BLaER1 (cell line): ENCODE results near the gene PLEKHH3.

Experiments used
- H3K27ac ChIP-seq: shearing (Covaris generic); formaldehyde crosslinking; 2 replicates; pipeline ENCODE4 v1.8.1; 2022
- H3K27me3 ChIP-seq: shearing (Covaris generic); formaldehyde crosslinking; 2 replicates; pipeline ENCODE4 v1.8.1; 2022
- H3K36me3 ChIP-seq: shearing (Covaris generic); formaldehyde crosslinking; 2 replicates; pipeline ENCODE4 v1.8.1; 2022
- H3K4me1 ChIP-seq: shearing (Covaris generic); formaldehyde crosslinking; 2 replicates; pipeline ENCODE4 v1.8.1; 2022
- H3K4me2 ChIP-seq: shearing (Covaris generic); formaldehyde crosslinking; 2 replicates; pipeline ENCODE4 v1.8.1; 2022
- H3K4me3 ChIP-seq: shearing (Covaris generic); formaldehyde crosslinking; 2 replicates; pipeline ENCODE4 v1.8.1; 2022
- H3K9ac ChIP-seq: shearing (Covaris generic); formaldehyde crosslinking; 2 replicates; pipeline ENCODE4 v1.8.1; 2022
- H3K9me3 ChIP-seq: shearing (Covaris generic); formaldehyde crosslinking; 2 replicates; pipeline ENCODE4 v1.8.1; 2022
- H4K20me1 ChIP-seq: shearing (Covaris generic); formaldehyde crosslinking; 2 replicates; pipeline ENCODE4 v1.8.1; 2022
- Cebpa-rat ChIP-seq: shearing (Covaris generic); IDR thresholded peaks from 2 replicates; pipeline ENCODE4 v1.8.1; 2022

Gene PLEKHH3

DNA sequence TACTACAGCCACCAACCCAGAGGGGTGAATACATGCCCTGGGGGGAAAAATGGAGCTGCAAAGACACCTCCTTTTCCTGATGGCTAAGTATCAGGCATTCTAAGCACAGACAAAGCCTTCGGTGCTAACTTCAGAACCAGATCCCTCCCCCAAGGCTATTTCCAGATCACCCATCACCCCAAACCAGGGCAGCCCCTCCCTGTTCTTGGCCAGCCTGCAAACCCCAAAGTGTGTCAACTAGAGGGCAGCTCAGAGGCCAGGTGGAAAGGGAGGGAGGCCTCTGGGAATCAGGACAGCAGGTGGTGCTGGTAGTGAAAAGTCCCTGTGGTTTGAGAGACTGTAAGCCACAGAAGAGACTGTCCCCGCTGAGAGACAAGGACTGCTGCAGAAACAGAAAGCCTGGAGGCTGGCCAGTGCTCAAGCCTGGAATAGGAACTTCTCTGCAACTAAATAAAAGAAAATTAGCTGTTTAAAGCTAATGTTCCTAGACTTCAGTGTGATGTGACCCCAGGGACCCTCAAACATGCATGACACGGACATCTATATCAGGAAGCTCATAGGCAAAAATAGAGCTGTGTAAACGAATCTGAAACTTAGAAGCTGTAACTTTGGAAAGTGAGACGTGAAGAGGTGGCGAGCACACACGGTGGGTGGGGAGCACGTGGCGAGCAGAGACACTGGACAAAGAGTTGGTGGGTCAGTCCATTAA is 58.2 kb downstream of the PLEKHH3 start:
- Histone ChIP-seq H3K9me3 (no peaks in the 10 kb centered on the region), H3K4me3 (peak overlapping the region; percentile 36), H3K36me3 (peaks cover 26% of the 10 kb centered on the region), H3K27me3 (no peaks in the 10 kb centered on the region), H4K20me1 (no peaks in the 10 kb centered on the region), H3K27ac (peak overlapping the region; percentile 79), H3K4me1 (peaks cover 47% of the 10 kb centered on the region), H3K9ac (peak overlapping the region; percentile 64), H3K4me2 (peak overlapping the region; percentile 84)
- no peak for TF ChIP-seq Cebpa-rat

DNA sequence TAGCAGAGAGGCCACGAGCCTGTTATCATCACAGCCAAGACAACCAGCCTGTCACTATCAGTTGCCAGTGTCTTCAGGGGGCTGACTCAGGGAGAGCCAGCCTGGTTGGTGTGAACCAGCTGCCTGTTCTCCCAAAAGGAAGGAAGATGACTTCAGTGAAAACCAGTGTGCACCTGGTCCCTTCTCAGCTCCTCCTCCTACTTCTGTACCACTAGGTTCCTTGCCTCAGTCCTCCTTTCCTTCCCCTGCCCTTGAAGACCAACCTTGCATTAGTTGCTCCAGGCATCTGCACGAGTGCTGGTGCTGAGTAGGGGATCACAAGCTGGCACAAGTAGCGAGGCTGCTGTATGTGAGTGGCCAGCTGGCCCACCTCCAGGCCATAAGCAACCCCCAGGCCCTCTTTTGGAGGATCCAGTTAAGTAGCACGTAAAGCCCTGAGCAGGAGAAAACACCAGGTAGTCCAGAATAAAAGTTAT is 58.8 kb downstream of the PLEKHH3 start:
- H3K4me2 ChIP-seq, result peak overlapping the region; percentile 84
- peak overlapping the region; percentile 36 for H3K4me3 ChIP-seq
- H3K27ac ChIP-seq, result peak overlapping the region; percentile 79
- H3K9me3 ChIP-seq, result no peaks in the 10 kb centered on the region
- no peaks in the 10 kb centered on the region for H4K20me1 ChIP-seq
- H3K9ac ChIP-seq, result peak overlapping the region; percentile 64
- H3K36me3 ChIP-seq, result peaks cover 32% of the 10 kb centered on the region
- TF ChIP-seq Cebpa-rat, result no peak
- H3K27me3 ChIP-seq, result no peaks in the 10 kb centered on the region
- H3K4me1 ChIP-seq, result peaks cover 47% of the 10 kb centered on the region
